HUES6 (cell line): ENCODE data around the gene CARD11.

Source experiments
- H3K27ac ChIP-seq: 2 replicates; pipeline ENCODE4 v1.7.0; 2013; ENCODE audit warnings: low read depth, mild to moderate bottlenecking, low read length, inconsistent platforms
- H3K27me3 ChIP-seq: 2 replicates; pipeline ENCODE4 v1.6.1; 2013; ENCODE audit warnings: low read length; ENCODE audit not compliant: control insufficient read depth, insufficient read depth
- H3K36me3 ChIP-seq: 2 replicates; pipeline ENCODE4 v1.6.1; 2013; ENCODE audit warnings: low read length; ENCODE audit not compliant: control insufficient read depth, insufficient read depth
- H3K4me1 ChIP-seq: 2 replicates; pipeline ENCODE4 v1.6.1; 2013; ENCODE audit warnings: low read length; ENCODE audit not compliant: control insufficient read depth, insufficient read depth
- H3K4me3 ChIP-seq: 2 replicates; pipeline ENCODE4 v1.5.1; 2013; ENCODE audit warnings: low read depth, low read length
- H3K9ac ChIP-seq: one replicate; pipeline ENCODE4 v1.6.1; 2013; ENCODE audit warnings: mild to moderate bottlenecking, low read length
- H3K9me3 ChIP-seq: 2 replicates; pipeline ENCODE4 v1.6.1; 2013; ENCODE audit warnings: low read depth, low read length; ENCODE audit not compliant: control insufficient read depth, insufficient read depth

The CARD11 gene

DNA sequence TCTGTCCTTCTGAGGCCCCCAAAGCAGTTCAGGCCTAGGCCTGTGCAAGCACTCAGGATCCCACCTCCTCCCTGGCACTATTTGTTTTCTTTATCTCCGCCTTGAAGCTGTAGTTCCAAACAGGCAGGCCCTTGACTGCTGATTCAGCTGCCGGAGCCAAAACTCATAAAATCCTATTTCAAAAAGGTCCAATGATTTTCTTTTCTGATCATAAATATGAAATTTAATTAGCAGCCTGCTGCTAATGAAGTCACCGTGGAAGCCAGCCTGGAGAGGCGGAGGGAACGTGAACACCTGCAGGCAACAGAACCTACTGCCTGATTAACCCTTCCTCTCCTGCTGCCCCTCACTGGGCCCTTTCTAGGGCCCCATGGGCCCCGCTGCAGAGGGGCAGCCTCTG lies 60.1 kb downstream of the CARD11 start:
- Histone ChIP-seq H3K4me1 (peaks cover 15% of the 10 kb centered on the region), H3K9ac (no peak overlapping the region), H3K9me3 (no peaks in the 10 kb centered on the region), H3K27me3 (no peaks in the 10 kb centered on the region), H3K36me3 (no peaks in the 10 kb centered on the region), H3K27ac (no peak overlapping the region), H3K4me3 (no peak overlapping the region)

GRCh38 chr7:2982831-2983230 lies 60.8 kb downstream of the CARD11 start:
- no peaks in the 10 kb centered on the region for H3K9me3 ChIP-seq
- peaks cover 19% of the 10 kb centered on the region for H3K4me1 ChIP-seq
- no peak overlapping the region for H3K9ac ChIP-seq
- no peak overlapping the region for H3K4me3 ChIP-seq
- no peaks in the 10 kb centered on the region for H3K27me3 ChIP-seq
- no peak overlapping the region for H3K27ac ChIP-seq
- no peaks in the 10 kb centered on the region for H3K36me3 ChIP-seq

- H3K9ac ChIP-seq, result no peak overlapping the region
- no peaks in the 10 kb centered on the region for H3K27me3 ChIP-seq
- no peaks in the 10 kb centered on the region for H3K9me3 ChIP-seq
- H3K36me3 ChIP-seq, result no peaks in the 10 kb centered on the region
- H3K4me1 ChIP-seq, result peaks cover 19% of the 10 kb centered on the region
- no peak overlapping the region for H3K27ac ChIP-seq
- no peak overlapping the region for H3K4me3 ChIP-seq
These were observed 61.3 kb downstream of the CARD11 start for GRCh38 chr7:2982401-2982800.

DNA sequence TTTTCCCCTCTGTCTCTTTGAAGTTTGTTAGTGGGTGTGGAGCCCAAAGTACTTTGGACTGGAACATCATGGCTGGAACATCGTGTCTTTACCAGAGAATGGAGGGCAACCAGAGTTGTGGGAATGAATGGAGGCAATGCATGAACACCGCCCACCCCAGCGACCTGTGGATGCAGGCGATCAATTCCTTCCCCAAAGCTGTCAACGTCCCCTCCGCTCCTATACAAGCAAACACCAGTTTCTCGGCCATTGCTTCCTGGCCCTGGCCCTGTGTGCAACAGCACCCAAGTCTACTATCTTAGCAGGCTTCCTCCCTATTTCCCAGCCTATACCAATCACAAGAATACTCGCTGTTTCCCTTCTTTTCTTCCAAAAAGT lies 62.6 kb downstream of the CARD11 start:
- Histone ChIP-seq H3K4me3 (no peak overlapping the region), H3K9ac (no peak overlapping the region), H3K4me1 (peaks cover 19% of the 10 kb centered on the region), H3K9me3 (no peaks in the 10 kb centered on the region), H3K36me3 (no peaks in the 10 kb centered on the region), H3K27ac (no peak overlapping the region), H3K27me3 (no peaks in the 10 kb centered on the region)

GRCh38 chr7:2980401-2981102 lies 63.1 kb downstream of the CARD11 start:
- no peak overlapping the region for H3K9ac ChIP-seq
- no peaks in the 10 kb centered on the region for H3K36me3 ChIP-seq
- H3K9me3 ChIP-seq, result no peaks in the 10 kb centered on the region
- no peak overlapping the region for H3K4me3 ChIP-seq
- H3K4me1 ChIP-seq, result peaks cover 19% of the 10 kb centered on the region
- H3K27ac ChIP-seq, result no peak overlapping the region
- no peaks in the 10 kb centered on the region for H3K27me3 ChIP-seq

DNA sequence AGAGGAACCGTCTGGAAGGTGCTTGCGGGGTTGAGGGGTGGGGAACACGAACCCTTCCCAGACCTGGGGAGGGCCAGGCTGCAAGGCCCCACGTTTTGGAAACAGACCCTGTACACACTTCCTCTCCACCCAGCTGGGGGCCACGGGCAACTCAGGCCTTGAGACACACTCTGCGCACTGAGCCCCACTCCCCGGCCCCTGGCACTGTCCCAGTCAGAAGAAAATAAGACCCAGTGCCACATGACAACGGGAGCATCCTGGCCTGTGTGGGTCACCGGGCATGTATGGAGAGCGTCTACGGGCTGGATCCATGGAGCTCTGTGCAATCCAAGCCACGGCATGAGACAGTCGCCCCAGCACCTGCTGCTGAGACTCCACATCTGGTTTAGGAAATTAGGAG lies 63.7 kb downstream of the CARD11 start:
- no peak overlapping the region for H3K9ac ChIP-seq
- no peak overlapping the region for H3K27ac ChIP-seq
- H3K27me3 ChIP-seq, result no peaks in the 10 kb centered on the region
- no peaks in the 10 kb centered on the region for H3K9me3 ChIP-seq
- peaks cover 19% of the 10 kb centered on the region for H3K4me1 ChIP-seq
- H3K36me3 ChIP-seq, result no peaks in the 10 kb centered on the region
- H3K4me3 ChIP-seq, result no peak overlapping the region

GRCh38 chr7:2979201-2979631 lies 64.5 kb downstream of the CARD11 start:
- Histone ChIP-seq H3K27ac (no peak overlapping the region), H3K4me1 (peaks cover 19% of the 10 kb centered on the region), H3K27me3 (no peaks in the 10 kb centered on the region), H3K4me3 (no peak overlapping the region), H3K36me3 (no peaks in the 10 kb centered on the region; the same call in 1 of the 2 replicates), H3K9ac (no peak overlapping the region), H3K9me3 (no peaks in the 10 kb centered on the region)

DNA sequence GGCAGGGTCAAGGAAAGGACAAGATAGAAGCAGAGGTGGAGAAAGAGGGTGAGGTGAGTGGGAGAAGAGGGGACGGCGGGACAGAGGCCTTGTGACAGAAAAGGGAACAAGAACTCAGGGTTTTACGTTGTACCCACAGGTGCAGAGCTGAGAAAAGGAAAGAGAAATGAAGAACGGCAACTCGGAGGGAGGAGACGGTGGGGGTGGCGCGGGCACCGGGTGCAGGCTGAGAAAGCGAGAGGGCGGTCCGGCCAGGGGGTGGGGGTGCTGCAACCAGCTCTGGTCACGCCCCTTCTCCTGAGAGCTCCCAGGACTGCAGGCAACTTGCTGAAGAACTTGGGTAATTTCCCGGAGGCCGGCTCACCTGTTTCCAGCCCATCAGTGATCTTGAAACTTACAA lies 65.3 kb downstream of the CARD11 start:
- peaks cover 19% of the 10 kb centered on the region for H3K4me1 ChIP-seq
- no peak overlapping the region for H3K4me3 ChIP-seq
- H3K9me3 ChIP-seq, result no peaks in the 10 kb centered on the region

GRCh38 chr7:2975821-2976371 lies 67.8 kb downstream of the CARD11 start:
- peaks cover 19% of the 10 kb centered on the region for H3K4me1 ChIP-seq
- no peak overlapping the region for H3K27ac ChIP-seq

More for the DNA sequence above, 65.3 kb downstream of the CARD11 start:
- Histone ChIP-seq H3K27me3 (no peaks in the 10 kb centered on the region), H3K9ac (no peak overlapping the region), H3K36me3 (no peaks in the 10 kb centered on the region; the same call in 1 of the 2 replicates), H3K27ac (no peak overlapping the region)

GRCh38 chr7:2974093-2974819 lies 69.4 kb downstream of the CARD11 start:
- H3K27me3 ChIP-seq, result no peaks in the 10 kb centered on the region
- H3K9me3 ChIP-seq, result no peaks in the 10 kb centered on the region
- no peak overlapping the region for H3K27ac ChIP-seq
- H3K36me3 ChIP-seq, result no peaks in the 10 kb centered on the region; the same call in 1 of the 2 replicates
- H3K9ac ChIP-seq, result no peak overlapping the region
- no peak overlapping the region for H3K4me3 ChIP-seq
- peaks cover 11% of the 10 kb centered on the region for H3K4me1 ChIP-seq

More at GRCh38 chr7:2975821-2976371, 67.8 kb downstream of the CARD11 start:
- Histone ChIP-seq H3K27me3 (no peaks in the 10 kb centered on the region), H3K9ac (no peak overlapping the region), H3K9me3 (no peaks in the 10 kb centered on the region), H3K36me3 (no peaks in the 10 kb centered on the region; the same call in 1 of the 2 replicates), H3K4me3 (no peak overlapping the region)

DNA sequence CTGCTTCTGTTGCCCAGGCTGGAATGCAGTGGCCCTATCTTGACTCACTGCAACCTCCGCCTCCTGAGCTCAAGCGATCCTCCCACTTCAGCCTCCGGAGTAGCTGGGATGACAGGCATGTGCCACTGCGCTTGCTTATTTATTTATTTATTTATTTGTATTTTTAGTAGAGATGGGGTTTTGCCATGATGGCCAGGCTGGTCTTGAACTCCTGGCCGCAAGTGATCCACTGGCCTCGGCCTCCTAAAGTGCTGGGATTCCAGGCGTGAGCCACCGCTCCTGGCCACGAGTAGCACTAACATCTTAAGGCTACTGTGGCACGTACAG lies 70.9 kb downstream of the CARD11 start:
- H3K36me3 ChIP-seq, result no peaks in the 10 kb centered on the region; the same call in 1 of the 2 replicates
- no peaks in the 10 kb centered on the region for H3K4me1 ChIP-seq
- no peak overlapping the region for H3K9ac ChIP-seq
- H3K27ac ChIP-seq, result no peak overlapping the region
- no peaks in the 10 kb centered on the region for H3K27me3 ChIP-seq
- no peaks in the 10 kb centered on the region for H3K9me3 ChIP-seq
- no peak overlapping the region for H3K4me3 ChIP-seq
